Measurements from ENCODE around the gene TFCP2L1. TPM values are rescaled to one million over a fixed set of nuclear protein-coding genes. Genes with fewer than 3 reads are reported as not detected.

TFCP2L1 gene
- total RNA-seq, 1 donor from 2014 or later = 0.05 TPM

DNA sequence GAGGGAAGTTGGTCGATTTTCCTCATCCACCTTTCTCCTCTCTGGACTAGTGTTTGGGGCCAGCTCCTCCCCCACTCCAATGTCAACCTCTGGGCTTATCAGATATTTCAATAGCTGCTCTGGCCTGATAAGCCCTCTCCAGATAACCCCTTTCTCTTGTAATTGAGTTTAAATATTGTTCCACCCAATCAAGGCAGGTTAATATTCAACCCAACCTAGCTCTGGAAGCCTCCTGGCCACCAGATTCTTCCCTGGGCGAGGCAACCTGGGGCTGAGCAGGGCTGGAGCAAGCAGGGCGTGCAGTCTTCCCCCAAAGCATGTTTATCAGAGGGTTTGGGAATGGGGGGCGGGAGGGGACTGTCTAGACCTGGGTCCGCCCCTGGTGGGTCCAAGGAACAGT, 73.8 kb downstream of the TFCP2L1 start:
- H3K36me3 Mint-ChIP-seq (ENCODE audit: low read depth, unreplicated experiment) = no peaks in the 10 kb centered on the region
- TF ChIP-seq, protein P1, sequence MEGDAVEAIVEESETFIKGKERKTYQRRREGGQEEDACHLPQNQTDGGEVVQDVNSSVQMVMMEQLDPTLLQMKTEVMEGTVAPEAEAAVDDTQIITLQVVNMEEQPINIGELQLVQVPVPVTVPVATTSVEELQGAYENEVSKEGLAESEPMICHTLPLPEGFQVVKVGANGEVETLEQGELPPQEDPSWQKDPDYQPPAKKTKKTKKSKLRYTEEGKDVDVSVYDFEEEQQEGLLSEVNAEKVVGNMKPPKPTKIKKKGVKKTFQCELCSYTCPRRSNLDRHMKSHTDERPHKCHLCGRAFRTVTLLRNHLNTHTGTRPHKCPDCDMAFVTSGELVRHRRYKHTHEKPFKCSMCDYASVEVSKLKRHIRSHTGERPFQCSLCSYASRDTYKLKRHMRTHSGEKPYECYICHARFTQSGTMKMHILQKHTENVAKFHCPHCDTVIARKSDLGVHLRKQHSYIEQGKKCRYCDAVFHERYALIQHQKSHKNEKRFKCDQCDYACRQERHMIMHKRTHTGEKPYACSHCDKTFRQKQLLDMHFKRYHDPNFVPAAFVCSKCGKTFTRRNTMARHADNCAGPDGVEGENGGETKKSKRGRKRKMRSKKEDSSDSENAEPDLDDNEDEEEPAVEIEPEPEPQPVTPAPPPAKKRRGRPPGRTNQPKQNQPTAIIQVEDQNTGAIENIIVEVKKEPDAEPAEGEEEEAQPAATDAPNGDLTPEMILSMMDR (IDR thresholded peaks at IDR 0.05; ENCODE audit: insufficient read depth, low read depth, low read length) = no peak
- no peak for TF ChIP-seq EZH2 (IDR thresholded peaks at IDR 0.05; ENCODE audit: insufficient read depth, low read length)
- no peaks in the 10 kb centered on the region for H3K36me3 ChIP-seq (ENCODE audit: insufficient read depth, low read length)
- DNase-seq (ENCODE audit: low read depth) = no peak
- no peak overlapping the region for H3K4me3 ChIP-seq (ENCODE audit: insufficient read depth, low read depth, low read length)
- no peaks in the 10 kb centered on the region for H3K9me3 Mint-ChIP-seq (ENCODE audit: unreplicated experiment)
- no peak overlapping the region for H3K9ac ChIP-seq (ENCODE audit: low read length)
- FAIRE-seq = no peak
- H3K4me1 Mint-ChIP-seq (ENCODE audit: low read depth, unreplicated experiment) = no peaks in the 10 kb centered on the region
- no peak overlapping the region for H3K4me2 ChIP-seq (ENCODE audit: low read length)
- H3K27me3 Mint-ChIP-seq (ENCODE audit: low read depth, unreplicated experiment) = peaks cover 37% of the 10 kb centered on the region
- H3K9me3 ChIP-seq (ENCODE audit: insufficient read depth, low read depth, low read length) = no peaks in the 10 kb centered on the region
- H3K27ac Mint-ChIP-seq (ENCODE audit: unreplicated experiment) = no peak overlapping the region
- H3K27ac ChIP-seq (ENCODE audit: low read depth, low read length) = no peak overlapping the region
- H4K20me1 ChIP-seq (ENCODE audit: insufficient read depth, low read length) = no peaks in the 10 kb centered on the region
- H3K27me3 ChIP-seq (ENCODE audit: insufficient read depth, low read length) = peaks cover 2% of the 10 kb centered on the region
- H3K4me3 Mint-ChIP-seq (ENCODE audit: unreplicated experiment) = no peak overlapping the region
- H3K79me2 ChIP-seq (ENCODE audit: insufficient read depth, low read length) = no peaks in the 10 kb centered on the region
- H3K4me1 ChIP-seq (ENCODE audit: insufficient read depth, low read length) = no peaks in the 10 kb centered on the region
- no peak overlapping the region for H2AFZ ChIP-seq (ENCODE audit: low read depth, low read length)

DNA sequence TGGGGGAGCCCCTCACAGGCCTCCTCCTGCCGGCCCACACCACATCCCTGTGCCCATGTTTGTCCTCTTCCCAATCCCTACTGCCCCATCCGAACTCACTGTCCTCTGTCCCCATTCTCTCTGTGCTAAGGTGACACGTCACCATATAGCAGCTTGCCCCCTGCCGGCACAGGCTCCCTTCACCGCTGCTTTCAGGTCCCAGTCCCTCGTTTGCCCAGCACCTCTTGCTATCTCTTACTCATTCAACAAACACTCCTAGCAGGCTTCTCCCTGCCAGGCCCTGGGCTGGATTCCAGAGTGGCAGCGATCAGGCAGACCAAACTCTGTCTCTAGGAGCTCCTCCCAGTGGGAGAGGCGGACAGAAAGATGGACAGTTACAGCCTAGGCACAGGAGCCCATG, 74.3 kb downstream of the TFCP2L1 start:
- H3K4me2 ChIP-seq (ENCODE audit: low read length) = no peak overlapping the region
- no peak overlapping the region for H3K9ac ChIP-seq (ENCODE audit: low read length)
- no peak for FAIRE-seq
- Mint-ChIP-seq H3K36me3 (ENCODE audit: low read depth, unreplicated experiment) (no peaks in the 10 kb centered on the region), H3K4me1 (ENCODE audit: low read depth, unreplicated experiment) (no peaks in the 10 kb centered on the region), H3K27ac (ENCODE audit: unreplicated experiment) (no peak overlapping the region), H3K4me3 (ENCODE audit: unreplicated experiment) (no peak overlapping the region), H3K9me3 (ENCODE audit: unreplicated experiment) (no peaks in the 10 kb centered on the region), H3K27me3 (ENCODE audit: low read depth, unreplicated experiment) (peaks cover 32% of the 10 kb centered on the region)
- H3K4me3 ChIP-seq (ENCODE audit: insufficient read depth, low read depth, low read length) = no peak overlapping the region
- peaks cover 1% of the 10 kb centered on the region for H3K4me1 ChIP-seq (ENCODE audit: insufficient read depth, low read length)
- no peak overlapping the region for H3K27ac ChIP-seq (ENCODE audit: low read depth, low read length)
- H4K20me1 ChIP-seq (ENCODE audit: insufficient read depth, low read length) = no peaks in the 10 kb centered on the region
- no peaks in the 10 kb centered on the region for H3K79me2 ChIP-seq (ENCODE audit: insufficient read depth, low read length)
- H3K9me3 ChIP-seq (ENCODE audit: insufficient read depth, low read depth, low read length) = no peaks in the 10 kb centered on the region
- TF ChIP-seq, protein P1 (IDR thresholded peaks at IDR 0.05; ENCODE audit: insufficient read depth, low read depth, low read length) = no peak
- TF ChIP-seq EZH2 (IDR thresholded peaks at IDR 0.05; ENCODE audit: insufficient read depth, low read length) = no peak
- H3K27me3 ChIP-seq (ENCODE audit: insufficient read depth, low read length) = peaks cover 2% of the 10 kb centered on the region
- H3K36me3 ChIP-seq (ENCODE audit: insufficient read depth, low read length) = no peaks in the 10 kb centered on the region
- no peak for DNase-seq (ENCODE audit: low read depth)
- no peak overlapping the region for H2AFZ ChIP-seq (ENCODE audit: low read depth, low read length)

DNA sequence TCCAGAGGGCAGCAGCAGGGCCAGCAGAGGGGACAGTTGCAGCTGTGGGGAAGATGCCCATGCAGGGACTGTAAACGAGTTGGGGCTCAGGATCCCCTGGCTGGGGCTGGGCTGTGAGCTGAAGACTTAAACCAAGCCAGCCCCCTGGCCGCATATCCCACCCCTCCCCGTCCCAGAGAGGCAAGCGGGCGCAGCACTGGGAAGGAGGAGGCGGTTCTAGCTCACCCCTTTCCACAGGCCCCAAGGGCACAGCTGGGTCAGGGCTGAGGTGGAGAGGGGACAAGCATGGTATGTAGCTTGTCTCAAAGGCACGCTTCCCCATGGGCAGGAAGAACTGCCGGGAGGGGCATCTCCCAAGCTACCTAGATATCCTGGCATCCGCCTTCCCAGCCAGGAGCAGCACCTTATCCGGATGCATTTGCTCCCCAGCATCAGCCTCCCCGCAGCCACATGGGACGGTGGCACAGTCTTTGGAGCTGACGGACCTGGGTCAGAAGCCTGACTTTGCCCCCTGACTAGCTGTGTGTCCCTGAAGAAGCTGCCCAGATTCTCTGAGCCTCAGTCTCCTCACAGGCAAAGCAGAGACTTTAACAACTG, 75.9 kb downstream of the TFCP2L1 start:
- TF ChIP-seq, protein P1 (IDR thresholded peaks at IDR 0.05; ENCODE audit: insufficient read depth, low read depth, low read length) = no peak
- no peak for TF ChIP-seq EZH2 (IDR thresholded peaks at IDR 0.05; ENCODE audit: insufficient read depth, low read length)
- Histone ChIP-seq H4K20me1 (ENCODE audit: insufficient read depth, low read length) (no peaks in the 10 kb centered on the region), H3K27me3 (ENCODE audit: insufficient read depth, low read length) (peaks cover 2% of the 10 kb centered on the region), H3K9me3 (ENCODE audit: insufficient read depth, low read depth, low read length) (no peaks in the 10 kb centered on the region), H3K4me2 (ENCODE audit: low read length) (no peak overlapping the region), H3K36me3 (ENCODE audit: insufficient read depth, low read length) (no peaks in the 10 kb centered on the region), H3K9ac (ENCODE audit: low read length) (no peak overlapping the region), H2AFZ (ENCODE audit: low read depth, low read length) (no peak overlapping the region), H3K27ac (ENCODE audit: low read depth, low read length) (no peak overlapping the region), H3K4me1 (ENCODE audit: insufficient read depth, low read length) (peaks cover 5% of the 10 kb centered on the region), H3K79me2 (ENCODE audit: insufficient read depth, low read length) (no peaks in the 10 kb centered on the region), H3K4me3 (ENCODE audit: insufficient read depth, low read depth, low read length) (no peak overlapping the region)
- FAIRE-seq (no peak), DNase-seq (ENCODE audit: low read depth) (no peak)
- no peaks in the 10 kb centered on the region for H3K36me3 Mint-ChIP-seq (ENCODE audit: low read depth, unreplicated experiment)
- peaks cover 29% of the 10 kb centered on the region for H3K27me3 Mint-ChIP-seq (ENCODE audit: low read depth, unreplicated experiment)
- no peaks in the 10 kb centered on the region for H3K4me1 Mint-ChIP-seq (ENCODE audit: low read depth, unreplicated experiment)
- H3K27ac Mint-ChIP-seq (ENCODE audit: unreplicated experiment) = no peak overlapping the region
- H3K4me3 Mint-ChIP-seq (ENCODE audit: unreplicated experiment) = no peak overlapping the region
- H3K9me3 Mint-ChIP-seq (ENCODE audit: unreplicated experiment) = no peaks in the 10 kb centered on the region
